Caco-2 (cell line): Measurements from ENCODE around the gene KRT20. TPM values are rescaled to one million over a fixed set of nuclear protein-coding genes. Genes with fewer than 3 reads are reported as not detected.

Experiments used
- BruUV-seq: library from RNA; stranded (reverse); fragments of 400-500 nt; replicated peaks from 2 replicates; lab custom pipeline; 2021; lab: Mats Ljungman, UMichigan
- CTCF ChIA-PET: fragments of 300-600 bp; sonication (Branson Sonifier 250); formaldehyde crosslinking; loops from one replicate; lab custom pipeline; 2022; ENCODE audit warnings: antibody characterized with exemption; lab: Charles Lee
- POLR2A ChIA-PET: fragments of 300-600 bp; sonication (Branson Sonifier 250); formaldehyde crosslinking; loops from one replicate; lab custom pipeline; 2022; ENCODE audit warnings: antibody characterized with exemption; lab: Charles Lee
- DNase-seq, 2 experiments: peaks; one replicate each; pipeline versions ENCODE4 v3.0.0 to v3.0.0-alpha.2; 2020 to 2022
- H3K27me3 ChIP-seq: replicated peaks from 2 replicates; pipeline ENCODE4 v1.6.0; 2011; ENCODE audit warnings: low read length; ENCODE audit not compliant: control insufficient read depth, insufficient read depth
- H3K36me3 ChIP-seq: 2 replicates; pipeline ENCODE4 v1.5.1; 2011; ENCODE audit warnings: low read length; ENCODE audit not compliant: control insufficient read depth, insufficient read depth
- H3K4me1 ChIP-seq: fragments of 250-450 bp; sonication (Bioruptor Pico); 2 replicates; pipeline ENCODE4 v1.5.1; 2020; ENCODE audit warnings: mild to moderate bottlenecking
- H3K4me3 ChIP-seq: 2 replicates; pipeline ENCODE4 v1.5.1; 2011; ENCODE audit warnings: low read depth, mild to moderate bottlenecking, control low read depth, low read length
- H3K9me3 ChIP-seq: fragments of 250-450 bp; sonication (Bioruptor Pico); 2 replicates; pipeline ENCODE4 v1.5.1; 2020; ENCODE audit warnings: mild to moderate bottlenecking, moderate library complexity
- H3K27ac Mint-ChIP-seq: one replicate; pipeline ENCODE4 v1.8.0; 2022; ENCODE audit warnings: mixed read lengths; ENCODE audit not compliant: unreplicated experiment
- H3K27me3 Mint-ChIP-seq: one replicate; pipeline ENCODE4 v1.8.0; 2022; ENCODE audit warnings: mixed read lengths; ENCODE audit not compliant: insufficient read depth, unreplicated experiment
- H3K36me3 Mint-ChIP-seq: one replicate; pipeline ENCODE4 v1.8.0; 2022; ENCODE audit warnings: mild to moderate bottlenecking, mixed read lengths; ENCODE audit not compliant: insufficient read depth, unreplicated experiment
- H3K4me1 Mint-ChIP-seq: one replicate; pipeline ENCODE4 v1.8.0; 2022; ENCODE audit warnings: low read depth, mixed read lengths; ENCODE audit not compliant: unreplicated experiment
- H3K4me3 Mint-ChIP-seq: one replicate; pipeline ENCODE4 v1.8.0; 2022; ENCODE audit warnings: mild to moderate bottlenecking, moderate library complexity, mixed read lengths; ENCODE audit not compliant: unreplicated experiment
- H3K9me3 Mint-ChIP-seq: one replicate; pipeline ENCODE4 v1.8.0; 2022; ENCODE audit warnings: mixed read lengths; ENCODE audit not compliant: unreplicated experiment
- intact Hi-C: fragments of 100-400 bp; cut with micrococcal nuclease; formaldehyde crosslinking; loops from one replicate; pipeline ENCODE4 v1.10.0; 2022; ENCODE audit not compliant: unreplicated experiment
- total RNA-seq: library from RNA; stranded (reverse); gene quantifications from 2 replicates; pipeline ENCODE4 v1.2.3, GENCODE V29; 2022
- TF ChIP-seq, protein P1 (sequence below), 2 experiments: fragments of 200-600 bp in 1 of 2; IDR thresholded peaks; 1 replicate in 1 of 2; 2 replicates in 1 of 2; pipeline versions ENCODE4 v1.5.1 to v1.8.0; 2011 to 2022; ENCODE audit warnings: antibody characterized with exemption in 1 of 2, control low read depth in 1 of 2, inconsistent platforms in 1 of 2, low read depth in 1 of 2, low read length in 1 of 2, mild to moderate bottlenecking in 1 of 2, moderate library complexity in 1 of 2; ENCODE audit not compliant: insufficient read depth in 1 of 2, severe bottlenecking in 1 of 2, unreplicated experiment in 1 of 2

KRT20 gene
- total RNA-seq, 1 experiment from 2014 or later: 1.0 TPM

- no peaks in the 10 kb centered on the region for H3K27me3 ChIP-seq
- Mint-ChIP-seq H3K9me3 (no peaks in the 10 kb centered on the region), H3K36me3 (peaks cover 5% of the 10 kb centered on the region), H3K4me1 (peaks cover 36% of the 10 kb centered on the region), H3K27ac (peak overlapping the region; percentile 87), H3K27me3 (no peaks in the 10 kb centered on the region), H3K4me3 (no peak overlapping the region)
- intact Hi-C loops: loop anchor here (1.0 to 5.0 kb wide), 10 partner anchors 48 to 739 kb away; partner anchors contain the start of gene KRTAP3-1
- TF ChIP-seq, protein P1, sequence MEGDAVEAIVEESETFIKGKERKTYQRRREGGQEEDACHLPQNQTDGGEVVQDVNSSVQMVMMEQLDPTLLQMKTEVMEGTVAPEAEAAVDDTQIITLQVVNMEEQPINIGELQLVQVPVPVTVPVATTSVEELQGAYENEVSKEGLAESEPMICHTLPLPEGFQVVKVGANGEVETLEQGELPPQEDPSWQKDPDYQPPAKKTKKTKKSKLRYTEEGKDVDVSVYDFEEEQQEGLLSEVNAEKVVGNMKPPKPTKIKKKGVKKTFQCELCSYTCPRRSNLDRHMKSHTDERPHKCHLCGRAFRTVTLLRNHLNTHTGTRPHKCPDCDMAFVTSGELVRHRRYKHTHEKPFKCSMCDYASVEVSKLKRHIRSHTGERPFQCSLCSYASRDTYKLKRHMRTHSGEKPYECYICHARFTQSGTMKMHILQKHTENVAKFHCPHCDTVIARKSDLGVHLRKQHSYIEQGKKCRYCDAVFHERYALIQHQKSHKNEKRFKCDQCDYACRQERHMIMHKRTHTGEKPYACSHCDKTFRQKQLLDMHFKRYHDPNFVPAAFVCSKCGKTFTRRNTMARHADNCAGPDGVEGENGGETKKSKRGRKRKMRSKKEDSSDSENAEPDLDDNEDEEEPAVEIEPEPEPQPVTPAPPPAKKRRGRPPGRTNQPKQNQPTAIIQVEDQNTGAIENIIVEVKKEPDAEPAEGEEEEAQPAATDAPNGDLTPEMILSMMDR (IDR thresholded peaks at IDR 0.05; ENCODE audit: insufficient read depth in 1 of 2, low read depth in 1 of 2, low read length in 1 of 2, severe bottlenecking in 1 of 2, unreplicated experiment in 1 of 2): peak; percentile 78 to 87
- ChIA-PET CTCF (interaction anchor here (1.0 to 1.2 kb wide), 3 partner anchors 138 to 506 kb away, joined by 3 to 6 read pairs (median 3); partner anchors contain the start of gene KRTAP2-1), POLR2A (interaction anchor here (0.6 kb wide), 1 partner anchor 138 kb away, joined by 3 read pairs; the partner anchor contains the start of gene KRTAP2-1)
- BruUV-seq: no TSS peak
- H3K4me3 ChIP-seq: no peak overlapping the region
- DNase-seq: peak; percentile 89
- H3K4me1 ChIP-seq: peaks cover 32% of the 10 kb centered on the region
- H3K36me3 ChIP-seq: no peaks in the 10 kb centered on the region
- no peaks in the 10 kb centered on the region for H3K9me3 ChIP-seq
These were observed 24.3 kb upstream of the KRT20 start for GRCh38 chr17:40909351-40909750.

GRCh38 chr17:40906613-40907012 lies 21.6 kb upstream of the KRT20 start:
- no peaks in the 10 kb centered on the region for H3K36me3 ChIP-seq
- intact Hi-C loops: loop anchor here (5.0 kb wide), 1 partner anchor 616 kb away; no protein-coding TSS in a partner anchor
- no peaks in the 10 kb centered on the region for H3K9me3 ChIP-seq
- peaks cover 57% of the 10 kb centered on the region for H3K4me1 ChIP-seq
- Mint-ChIP-seq H3K27me3 (no peaks in the 10 kb centered on the region), H3K4me1 (peaks cover 55% of the 10 kb centered on the region), H3K4me3 (no peak overlapping the region), H3K27ac (no peak overlapping the region), H3K9me3 (no peaks in the 10 kb centered on the region), H3K36me3 (peaks cover 5% of the 10 kb centered on the region)
- no TSS peak for BruUV-seq
- CTCF ChIA-PET: no interaction called here
- no peaks in the 10 kb centered on the region for H3K27me3 ChIP-seq
- POLR2A ChIA-PET: interaction anchor here (0.6 kb wide), 1 partner anchor 627 kb away, joined by 3 read pairs; no protein-coding TSS in a partner anchor
- DNase-seq: no peak
- TF ChIP-seq, protein P1 (IDR thresholded peaks at IDR 0.05; ENCODE audit: insufficient read depth in 1 of 2, low read depth in 1 of 2, low read length in 1 of 2, severe bottlenecking in 1 of 2, unreplicated experiment in 1 of 2): no peak
- H3K4me3 ChIP-seq: no peak overlapping the region

DNA sequence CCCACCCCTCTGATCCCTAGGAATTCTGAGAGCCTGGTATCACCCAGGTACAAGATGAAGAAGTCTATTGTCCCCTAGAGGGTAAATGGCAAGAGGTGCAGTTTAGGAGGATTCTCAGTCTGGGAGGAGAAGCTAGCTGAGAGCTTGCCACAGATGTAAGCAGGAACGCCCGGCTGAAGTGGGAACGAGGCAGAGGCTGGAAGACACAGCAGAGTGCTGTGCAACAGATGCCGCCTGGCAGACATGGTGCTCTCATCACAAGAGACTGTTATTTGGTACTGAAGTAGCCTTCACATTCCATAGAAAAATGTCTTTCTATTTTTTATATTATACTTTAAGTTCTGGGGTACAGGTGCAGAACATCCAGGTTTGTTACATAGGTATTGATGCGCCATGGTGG lies 20.3 kb upstream of the KRT20 start:
- peaks cover 60% of the 10 kb centered on the region for H3K4me1 Mint-ChIP-seq
- intact Hi-C loops: loop anchor here (5.0 kb wide), 1 partner anchor 617 kb away; no protein-coding TSS in a partner anchor
- H3K9me3 Mint-ChIP-seq: no peaks in the 10 kb centered on the region
- no peak overlapping the region for H3K4me3 Mint-ChIP-seq
- TF ChIP-seq, protein P1 (IDR thresholded peaks at IDR 0.05; ENCODE audit: insufficient read depth in 1 of 2, low read depth in 1 of 2, low read length in 1 of 2, severe bottlenecking in 1 of 2, unreplicated experiment in 1 of 2): no peak
- H3K36me3 ChIP-seq: no peaks in the 10 kb centered on the region
- H3K9me3 ChIP-seq: no peaks in the 10 kb centered on the region
- peaks cover 5% of the 10 kb centered on the region for H3K36me3 Mint-ChIP-seq
- ChIA-PET POLR2A (interaction anchor here (0.5 kb wide), 1 partner anchor 583 kb away, joined by 3 read pairs; no protein-coding TSS in a partner anchor), CTCF (interaction anchor here (1.3 kb wide), 1 partner anchor 758 kb away, joined by 3 read pairs; no protein-coding TSS in a partner anchor)
- DNase-seq: no peak
- BruUV-seq: no TSS peak
- no peak overlapping the region for H3K4me3 ChIP-seq
- no peaks in the 10 kb centered on the region for H3K27me3 ChIP-seq
- no peaks in the 10 kb centered on the region for H3K27me3 Mint-ChIP-seq
- peaks cover 61% of the 10 kb centered on the region for H3K4me1 ChIP-seq
- H3K27ac Mint-ChIP-seq: peak overlapping the region; percentile 95
